Measurements from ENCODE around the gene HBQ1.
A peak's percentile ranks its signal among the peaks of the same experiment; 100 is the strongest.
"Not testable (repeated sequence)": the region's sequence is repeated elsewhere in the genome, so short reads cannot be mapped to it uniquely, and the experiment has no call there.

The HBQ1 gene

DNA sequence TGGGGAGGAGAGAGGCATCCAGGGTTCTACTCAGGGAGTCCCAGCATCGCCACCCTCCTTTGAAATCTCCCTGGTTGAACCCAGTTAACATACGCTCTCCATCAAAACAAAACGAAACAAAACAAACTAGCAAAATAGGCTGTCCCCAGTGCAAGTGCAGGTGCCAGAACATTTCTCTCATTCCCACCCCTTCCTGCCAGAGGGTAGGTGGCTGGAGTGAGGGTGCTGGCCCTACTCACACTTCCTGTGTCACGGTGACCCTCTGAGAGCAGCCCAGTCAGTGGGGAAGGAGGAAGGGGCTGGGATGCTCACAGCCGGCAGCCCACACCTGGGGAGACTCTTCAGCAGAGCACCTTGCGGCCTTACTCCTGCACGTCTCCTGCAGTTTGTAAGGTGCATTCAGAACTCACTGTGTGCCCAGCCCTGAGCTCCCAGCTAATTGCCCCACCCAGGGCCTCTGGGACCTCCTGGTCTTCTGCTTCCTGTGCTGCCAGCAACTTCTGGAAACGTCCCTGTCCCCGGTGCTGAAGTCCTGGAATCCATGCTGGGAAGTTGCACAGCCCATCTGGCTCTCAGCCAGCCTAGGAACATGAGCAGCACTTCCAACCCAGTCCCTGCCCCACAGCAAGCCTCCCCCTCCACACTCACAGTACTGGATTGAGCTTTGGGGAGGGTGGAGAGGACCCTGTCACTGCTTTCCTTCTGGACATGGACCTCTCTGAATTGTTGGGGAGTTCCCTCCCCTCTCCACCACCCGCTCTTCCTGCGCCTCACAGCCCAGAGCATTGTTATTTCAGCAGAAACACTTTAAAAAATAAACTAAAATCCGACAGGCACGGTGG is 6.1 kb upstream of the HBQ1 start:
- not testable (repeated sequence) for ATAC-seq (replicated peaks); H3K36me3 Mint-ChIP-seq (ENCODE audit: insufficient read depth); H3K4me1 Mint-ChIP-seq (ENCODE audit: low read depth in 2 of 2); H3K27ac Mint-ChIP-seq; DNase-seq; H3K9me3 Mint-ChIP-seq
- Mint-ChIP-seq H3K4me3 (peak overlapping the region in 1 of 2 donors; percentile 59), H3K27me3 (peaks cover 62 to 75% of the 10 kb centered on the region in 2 donors)

DNA sequence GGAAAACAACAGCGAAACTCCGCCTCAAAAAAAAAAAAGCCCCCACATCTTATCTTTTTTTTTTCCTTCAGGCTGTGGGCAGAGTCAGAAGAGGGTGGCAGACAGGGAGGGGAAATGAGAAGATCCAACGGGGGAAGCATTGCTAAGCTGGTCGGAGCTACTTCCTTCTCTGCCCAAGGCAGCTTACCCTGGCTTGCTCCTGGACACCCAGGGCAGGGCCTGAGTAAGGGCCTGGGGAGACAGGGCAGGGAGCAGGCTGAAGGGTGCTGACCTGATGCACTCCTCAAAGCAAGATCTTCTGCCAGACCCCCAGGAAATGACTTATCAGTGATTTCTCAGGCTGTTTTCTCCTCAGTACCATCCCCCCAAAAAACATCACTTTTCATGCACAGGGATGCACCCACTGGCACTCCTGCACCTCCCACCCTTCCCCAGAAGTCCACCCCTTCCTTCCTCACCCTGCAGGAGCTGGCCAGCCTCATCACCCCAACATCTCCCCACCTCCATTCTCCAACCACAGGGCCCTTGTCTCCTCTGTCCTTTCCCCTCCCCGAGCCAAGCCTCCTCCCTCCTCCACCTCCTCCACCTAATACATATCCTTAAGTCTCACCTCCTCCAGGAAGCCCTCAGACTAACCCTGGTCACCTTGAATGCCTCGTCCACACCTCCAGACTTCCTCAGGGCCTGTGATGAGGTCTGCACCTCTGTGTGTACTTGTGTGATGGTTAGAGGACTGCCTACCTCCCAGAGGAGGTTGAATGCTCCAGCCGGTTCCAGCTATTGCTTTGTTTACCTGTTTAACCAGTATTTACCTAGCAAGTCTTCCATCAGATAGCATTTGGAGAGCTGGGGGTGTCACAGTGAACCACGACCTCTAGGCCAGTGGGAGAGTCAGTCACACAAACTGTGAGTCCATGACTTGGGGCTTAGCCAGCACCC is 5.0 kb upstream of the HBQ1 start:
- H3K4me3 Mint-ChIP-seq, result peak overlapping the region; percentile 44 to 49
- H3K9me3 Mint-ChIP-seq, result no peaks in the 10 kb centered on the region
- no peaks in the 10 kb centered on the region for H3K36me3 Mint-ChIP-seq (ENCODE audit: insufficient read depth)
- DNase-seq (no peak), ATAC-seq (replicated peaks) (no peak)
- no peak overlapping the region for H3K27ac Mint-ChIP-seq
- peaks cover 5 to 6% of the 10 kb centered on the region in 2 donors for H3K4me1 Mint-ChIP-seq (ENCODE audit: low read depth in 2 of 2)
- H3K27me3 Mint-ChIP-seq, result peaks cover 58 to 64% of the 10 kb centered on the region in 2 donors

DNA sequence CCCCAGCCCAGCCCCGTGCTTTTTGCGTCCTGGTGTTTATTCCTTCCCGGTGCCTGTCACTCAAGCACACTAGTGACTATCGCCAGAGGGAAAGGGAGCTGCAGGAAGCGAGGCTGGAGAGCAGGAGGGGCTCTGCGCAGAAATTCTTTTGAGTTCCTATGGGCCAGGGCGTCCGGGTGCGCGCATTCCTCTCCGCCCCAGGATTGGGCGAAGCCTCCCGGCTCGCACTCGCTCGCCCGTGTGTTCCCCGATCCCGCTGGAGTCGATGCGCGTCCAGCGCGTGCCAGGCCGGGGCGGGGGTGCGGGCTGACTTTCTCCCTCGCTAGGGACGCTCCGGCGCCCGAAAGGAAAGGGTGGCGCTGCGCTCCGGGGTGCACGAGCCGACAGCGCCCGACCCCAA is 4.3 kb upstream of the HBQ1 start:
- Mint-ChIP-seq H3K27me3 (peaks cover 51 to 56% of the 10 kb centered on the region in 2 donors), H3K4me3 (peak overlapping the region in 1 of 2 donors; percentile 44)
- H3K9me3 Mint-ChIP-seq; DNase-seq; ATAC-seq (replicated peaks); H3K4me1 Mint-ChIP-seq (ENCODE audit: low read depth in 2 of 2); H3K36me3 Mint-ChIP-seq (ENCODE audit: insufficient read depth); H3K27ac Mint-ChIP-seq: not testable (repeated sequence)

DNA sequence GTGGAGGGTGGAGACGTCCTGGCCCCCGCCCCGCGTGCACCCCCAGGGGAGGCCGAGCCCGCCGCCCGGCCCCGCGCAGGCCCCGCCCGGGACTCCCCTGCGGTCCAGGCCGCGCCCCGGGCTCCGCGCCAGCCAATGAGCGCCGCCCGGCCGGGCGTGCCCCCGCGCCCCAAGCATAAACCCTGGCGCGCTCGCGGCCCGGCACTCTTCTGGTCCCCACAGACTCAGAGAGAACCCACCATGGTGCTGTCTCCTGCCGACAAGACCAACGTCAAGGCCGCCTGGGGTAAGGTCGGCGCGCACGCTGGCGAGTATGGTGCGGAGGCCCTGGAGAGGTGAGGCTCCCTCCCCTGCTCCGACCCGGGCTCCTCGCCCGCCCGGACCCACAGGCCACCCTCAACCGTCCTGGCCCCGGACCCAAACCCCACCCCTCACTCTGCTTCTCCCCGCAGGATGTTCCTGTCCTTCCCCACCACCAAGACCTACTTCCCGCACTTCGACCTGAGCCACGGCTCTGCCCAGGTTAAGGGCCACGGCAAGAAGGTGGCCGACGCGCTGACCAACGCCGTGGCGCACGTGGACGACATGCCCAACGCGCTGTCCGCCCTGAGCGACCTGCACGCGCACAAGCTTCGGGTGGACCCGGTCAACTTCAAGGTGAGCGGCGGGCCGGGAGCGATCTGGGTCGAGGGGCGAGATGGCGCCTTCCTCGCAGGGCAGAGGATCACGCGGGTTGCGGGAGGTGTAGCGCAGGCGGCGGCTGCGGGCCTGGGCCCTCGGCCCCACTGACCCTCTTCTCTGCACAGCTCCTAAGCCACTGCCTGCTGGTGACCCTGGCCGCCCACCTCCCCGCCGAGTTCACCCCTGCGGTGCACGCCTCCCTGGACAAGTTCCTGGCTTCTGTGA is 3.5 kb upstream of the HBQ1 start, which contains the start of gene HBA1:
Gene HBA1 (plus strand): TSS at position 204 of the 906 bp plus-strand sequence. CDS start 37 bp downstream, at position 241.
- Mint-ChIP-seq H3K27ac (peak within 1 kb of the TSS in 1 of 2 donors; percentile 51), H3K4me3 (peak within 1 kb of the TSS; percentile 15 to 56), H3K27me3 (peaks cover 44 to 49% of the 10 kb centered on the region in 2 donors)
- not testable (repeated sequence) for H3K9me3 Mint-ChIP-seq; H3K36me3 Mint-ChIP-seq (ENCODE audit: insufficient read depth); H3K4me1 Mint-ChIP-seq (ENCODE audit: low read depth in 2 of 2); DNase-seq
- peak; percentile 39 for ATAC-seq (replicated peaks)

DNA sequence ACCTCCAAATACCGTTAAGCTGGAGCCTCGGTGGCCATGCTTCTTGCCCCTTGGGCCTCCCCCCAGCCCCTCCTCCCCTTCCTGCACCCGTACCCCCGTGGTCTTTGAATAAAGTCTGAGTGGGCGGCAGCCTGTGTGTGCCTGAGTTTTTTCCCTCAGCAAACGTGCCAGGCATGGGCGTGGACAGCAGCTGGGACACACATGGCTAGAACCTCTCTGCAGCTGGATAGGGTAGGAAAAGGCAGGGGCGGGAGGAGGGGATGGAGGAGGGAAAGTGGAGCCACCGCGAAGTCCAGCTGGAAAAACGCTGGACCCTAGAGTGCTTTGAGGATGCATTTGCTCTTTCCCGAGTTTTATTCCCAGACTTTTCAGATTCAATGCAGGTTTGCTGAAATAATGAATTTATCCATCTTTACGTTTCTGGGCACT is 2.9 kb upstream of the HBQ1 start:
- Mint-ChIP-seq H3K27me3 (peaks cover 41 to 44% of the 10 kb centered on the region in 2 donors), H3K9me3 (no peaks in the 10 kb centered on the region), H3K4me1 (ENCODE audit: low read depth in 2 of 2) (peaks cover 5 to 6% of the 10 kb centered on the region in 2 donors), H3K4me3 (peak overlapping the region; percentile 15 to 56), H3K36me3 (ENCODE audit: insufficient read depth) (peaks cover 10% of the 10 kb centered on the region), H3K27ac (peak overlapping the region in 1 of 2 donors; percentile 51)
- no peak for DNase-seq
- ATAC-seq (replicated peaks), result no peak

DNA sequence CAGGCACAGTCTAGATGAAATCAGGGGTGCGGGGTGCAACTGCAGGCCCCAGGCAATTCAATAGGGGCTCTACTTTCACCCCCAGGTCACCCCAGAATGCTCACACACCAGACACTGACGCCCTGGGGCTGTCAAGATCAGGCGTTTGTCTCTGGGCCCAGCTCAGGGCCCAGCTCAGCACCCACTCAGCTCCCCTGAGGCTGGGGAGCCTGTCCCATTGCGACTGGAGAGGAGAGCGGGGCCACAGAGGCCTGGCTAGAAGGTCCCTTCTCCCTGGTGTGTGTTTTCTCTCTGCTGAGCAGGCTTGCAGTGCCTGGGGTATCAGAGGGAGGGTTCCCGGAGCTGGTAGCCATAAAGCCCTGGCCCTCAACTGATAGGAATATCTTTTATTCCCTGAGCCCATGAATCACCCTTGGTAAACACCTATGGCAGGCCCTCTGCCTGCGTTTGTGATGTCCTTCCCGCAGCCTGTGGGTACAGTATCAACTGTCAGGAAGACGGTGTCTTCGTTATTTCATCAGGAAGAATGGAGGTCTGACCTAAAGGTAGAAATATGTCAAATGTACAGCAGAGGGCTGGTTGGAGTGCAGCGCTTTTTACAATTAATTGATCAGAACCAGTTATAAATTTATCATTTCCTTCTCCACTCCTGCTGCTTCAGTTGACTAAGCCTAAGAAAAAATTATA is 2.1 kb upstream of the HBQ1 start:
- H3K4me1 Mint-ChIP-seq (ENCODE audit: low read depth in 2 of 2), result peaks cover 5 to 6% of the 10 kb centered on the region in 2 donors
- ATAC-seq (replicated peaks), result no peak
- DNase-seq, result no peak
- peaks cover 11% of the 10 kb centered on the region for H3K36me3 Mint-ChIP-seq (ENCODE audit: insufficient read depth)
- H3K4me3 Mint-ChIP-seq, result peak overlapping the region in 1 of 2 donors; percentile 56
- peak overlapping the region in 1 of 2 donors; percentile 51 for H3K27ac Mint-ChIP-seq
- H3K9me3 Mint-ChIP-seq, result no peaks in the 10 kb centered on the region
- peaks cover 41 to 43% of the 10 kb centered on the region in 2 donors for H3K27me3 Mint-ChIP-seq

DNA sequence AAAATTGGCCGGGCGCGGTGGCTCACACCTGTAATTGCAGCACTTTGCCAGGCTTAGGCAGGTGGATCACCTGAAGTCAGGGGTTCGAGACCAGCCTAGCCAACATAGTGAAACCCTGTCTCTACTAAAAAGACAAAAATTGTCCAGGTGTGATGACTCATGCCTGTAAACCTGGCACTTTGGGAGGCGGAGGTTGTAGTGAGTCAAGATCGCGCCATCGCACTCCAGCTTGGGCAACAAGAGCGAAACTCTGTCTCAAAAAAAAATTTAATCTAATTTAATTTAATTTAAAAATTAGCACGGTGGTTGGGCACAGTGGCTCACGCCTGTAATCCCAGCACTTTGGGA is 1.6 kb upstream of the HBQ1 start:
- ATAC-seq (replicated peaks), result no peak
- no peak overlapping the region for H3K27ac Mint-ChIP-seq
- H3K4me3 Mint-ChIP-seq, result no peak overlapping the region
- H3K36me3 Mint-ChIP-seq (ENCODE audit: insufficient read depth), result peaks cover 11% of the 10 kb centered on the region
- H3K9me3 Mint-ChIP-seq, result no peaks in the 10 kb centered on the region
- DNase-seq, result no peak
- H3K27me3 Mint-ChIP-seq, result peaks cover 37 to 38% of the 10 kb centered on the region in 2 donors
- peaks cover 5 to 6% of the 10 kb centered on the region in 2 donors for H3K4me1 Mint-ChIP-seq (ENCODE audit: low read depth in 2 of 2)

DNA sequence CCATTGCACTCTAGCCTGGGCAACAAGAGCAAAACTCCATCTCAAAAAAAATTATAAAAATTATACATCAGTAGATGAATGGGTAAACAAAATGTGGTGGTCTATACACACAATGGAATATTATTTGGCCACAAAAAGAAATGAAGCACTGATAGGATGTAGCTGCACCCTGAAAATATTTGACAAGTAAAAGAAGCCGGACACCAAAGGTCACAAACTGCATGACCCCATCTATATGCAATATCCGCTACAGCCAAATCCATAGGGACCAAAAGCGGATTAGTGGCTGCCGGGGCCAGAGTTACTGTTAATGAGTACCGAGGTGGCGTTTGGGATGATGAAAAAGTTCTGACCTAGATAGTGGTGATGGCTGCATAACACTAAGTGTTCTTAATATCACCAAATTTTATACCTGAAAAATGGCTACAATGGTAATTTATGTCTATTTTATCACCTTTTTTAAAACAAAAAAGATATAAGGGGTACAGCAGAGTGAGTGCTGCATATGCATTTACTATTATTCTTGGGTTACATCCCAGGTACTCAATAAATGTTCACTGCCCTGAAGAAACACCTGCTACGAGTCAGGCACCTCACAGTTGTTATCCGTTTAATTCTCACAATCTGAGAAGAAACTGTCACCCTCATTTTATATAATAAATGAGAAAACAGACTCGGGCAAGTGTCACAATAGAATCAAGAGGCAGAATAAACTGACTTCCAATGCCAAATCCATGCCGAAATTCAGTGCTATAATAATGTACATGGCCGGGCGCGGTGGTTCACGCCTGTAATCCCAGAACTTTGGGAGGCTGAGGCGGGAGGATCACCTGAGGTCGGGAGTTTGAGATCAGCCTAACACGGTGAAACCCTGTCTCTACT is 807 bp upstream of the HBQ1 start:
- H3K27me3 Mint-ChIP-seq, result peaks cover 29 to 30% of the 10 kb centered on the region in 2 donors
- peaks cover 11% of the 10 kb centered on the region for H3K36me3 Mint-ChIP-seq (ENCODE audit: insufficient read depth)
- H3K4me1 Mint-ChIP-seq (ENCODE audit: low read depth in 2 of 2), result peaks cover 5% of the 10 kb centered on the region in 2 donors
- DNase-seq (no peak), ATAC-seq (replicated peaks) (no peak)
- H3K9me3 Mint-ChIP-seq, result no peaks in the 10 kb centered on the region
- H3K27ac Mint-ChIP-seq, result peak overlapping the region in 1 of 2 donors; percentile 51
- H3K4me3 Mint-ChIP-seq, result peak overlapping the region; percentile 59 to 74

DNA sequence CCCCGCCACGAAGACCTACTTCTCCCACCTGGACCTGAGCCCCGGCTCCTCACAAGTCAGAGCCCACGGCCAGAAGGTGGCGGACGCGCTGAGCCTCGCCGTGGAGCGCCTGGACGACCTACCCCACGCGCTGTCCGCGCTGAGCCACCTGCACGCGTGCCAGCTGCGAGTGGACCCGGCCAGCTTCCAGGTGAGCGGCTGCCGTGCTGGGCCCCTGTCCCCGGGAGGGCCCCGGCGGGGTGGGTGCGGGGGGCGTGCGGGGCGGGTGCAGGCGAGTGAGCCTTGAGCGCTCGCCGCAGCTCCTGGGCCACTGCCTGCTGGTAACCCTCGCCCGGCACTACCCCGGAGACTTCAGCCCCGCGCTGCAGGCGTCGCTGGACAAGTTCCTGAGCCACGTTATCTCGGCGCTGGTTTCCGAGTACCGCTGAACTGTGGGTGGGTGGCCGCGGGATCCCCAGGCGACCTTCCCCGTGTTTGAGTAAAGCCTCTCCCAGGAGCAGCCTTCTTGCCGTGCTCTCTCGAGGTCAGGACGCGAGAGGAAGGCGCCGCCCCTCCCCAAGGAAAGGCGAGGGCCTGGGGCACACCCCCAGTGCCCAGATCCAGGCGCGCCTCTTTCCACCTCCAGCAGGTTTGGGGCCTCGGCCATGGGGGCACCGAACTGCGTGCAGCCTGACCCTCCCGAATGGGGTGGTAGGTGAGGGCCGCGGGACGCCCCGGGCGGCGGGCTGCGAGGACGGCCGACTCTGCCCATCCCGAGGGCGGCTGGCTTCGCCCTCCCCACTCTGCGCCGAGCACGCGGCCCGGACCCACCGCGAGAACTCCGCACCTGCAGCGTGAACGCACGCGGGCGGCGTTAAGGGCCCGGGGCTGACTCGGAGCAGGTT is 664 bp downstream of the HBQ1 start:
- Mint-ChIP-seq H3K27me3 (peaks cover 15 to 16% of the 10 kb centered on the region in 2 donors), H3K27ac (no peak overlapping the region), H3K4me3 (peak overlapping the region; percentile 45 to 60), H3K9me3 (no peaks in the 10 kb centered on the region), H3K4me1 (ENCODE audit: low read depth in 2 of 2) (peaks cover 0 to 3% of the 10 kb centered on the region in 2 donors), H3K36me3 (ENCODE audit: insufficient read depth) (peaks cover 18% of the 10 kb centered on the region)
- DNase-seq, result peak in 1 of 3 experiments; percentile 84
- ATAC-seq (replicated peaks), result peak; percentile 88

DNA sequence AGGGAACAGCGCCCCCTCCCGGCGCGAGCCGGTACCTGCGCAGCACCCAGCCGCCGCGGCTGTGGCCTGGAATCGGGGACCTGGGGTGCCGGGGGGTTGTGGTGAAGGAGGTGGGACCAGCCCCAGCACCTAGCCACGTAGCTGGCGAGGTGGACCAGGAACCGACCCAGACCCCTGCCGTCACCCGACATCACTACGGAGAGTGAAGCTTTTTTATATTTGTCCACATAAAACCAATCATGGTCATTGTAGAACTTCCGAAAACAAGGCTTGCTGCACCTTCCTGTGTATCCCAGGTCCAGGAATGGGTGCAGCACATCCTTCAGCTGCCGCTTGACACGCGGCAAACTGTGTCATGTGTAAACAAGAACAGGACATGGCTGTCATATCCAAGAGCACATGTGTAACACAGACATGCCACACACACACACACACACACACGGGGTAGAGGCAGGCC is 1.3 kb downstream of the HBQ1 start:
- H3K9me3 Mint-ChIP-seq, result no peaks in the 10 kb centered on the region
- no peak overlapping the region for H3K4me3 Mint-ChIP-seq
- peaks cover 0 to 3% of the 10 kb centered on the region in 2 donors for H3K4me1 Mint-ChIP-seq (ENCODE audit: low read depth in 2 of 2)
- ATAC-seq (replicated peaks) (no peak), DNase-seq (peak in 2 of 3 experiments; percentile 86 to 88)
- peaks cover 18% of the 10 kb centered on the region for H3K36me3 Mint-ChIP-seq (ENCODE audit: insufficient read depth)
- no peak overlapping the region for H3K27ac Mint-ChIP-seq
- peaks cover 15 to 16% of the 10 kb centered on the region in 2 donors for H3K27me3 Mint-ChIP-seq

DNA sequence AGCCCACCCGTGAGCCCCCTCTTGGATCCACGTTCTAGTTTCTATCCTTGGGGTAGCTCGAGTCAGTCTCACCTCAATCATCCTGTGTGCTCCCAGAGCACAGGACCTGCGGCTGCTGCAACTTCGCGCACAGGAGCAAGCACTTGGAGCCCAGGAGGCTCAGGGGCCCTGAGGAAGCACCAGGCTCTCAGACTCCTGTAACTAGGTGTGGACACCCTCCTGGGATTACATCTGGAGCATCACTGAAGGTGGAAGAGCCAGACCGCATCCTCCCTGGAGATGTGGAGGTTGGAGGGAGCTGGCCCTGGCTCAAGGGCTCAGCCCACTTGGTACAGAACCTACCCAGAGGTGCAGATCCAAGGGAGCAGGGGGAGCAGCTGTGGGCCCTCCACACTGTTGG is 2.7 kb downstream of the HBQ1 start:
- no peaks in the 10 kb centered on the region for H3K9me3 Mint-ChIP-seq
- H3K36me3 Mint-ChIP-seq (ENCODE audit: insufficient read depth), result peaks cover 20% of the 10 kb centered on the region
- H3K27ac Mint-ChIP-seq, result peak overlapping the region in 1 of 2 donors; percentile 20
- H3K4me1 Mint-ChIP-seq (ENCODE audit: low read depth in 2 of 2), result no peaks in the 10 kb centered on the region
- ATAC-seq (replicated peaks), result no peak
- no peak overlapping the region for H3K4me3 Mint-ChIP-seq
- peaks cover 6% of the 10 kb centered on the region in 2 donors for H3K27me3 Mint-ChIP-seq
- no peak for DNase-seq

Data from effector memory CD8-positive, alpha-beta T cell (primary cell).